ENCODE measurements around the gene VRK1.
"Not testable (repeated sequence)": the region's sequence is repeated elsewhere in the genome, so short reads cannot be mapped to it uniquely, and the experiment has no call there.

Gene VRK1

GRCh38 chr14:96796851-96797581, at the start of gene VRK1:
VRK1 (plus strand) TSS chr14:96797382; CDS start chr14:96833472, 36,090 bp downstream.
- DNase-seq (ENCODE audit: low read depth in 4 of 4, low spot score in 1 of 4) = peak; percentile 86 to 94 (median 89)

GRCh38 chr14:96747608-96748007, 49.6 kb upstream of the VRK1 start:
- DNase-seq (ENCODE audit: low read depth in 4 of 4, low spot score in 1 of 4) = no peak

- no peak for DNase-seq (ENCODE audit: low read depth in 4 of 4, low spot score in 1 of 4)
These were observed 48.8 kb upstream of the VRK1 start for GRCh38 chr14:96748362-96748761.

- DNase-seq (ENCODE audit: low read depth in 4 of 4, low spot score in 1 of 4) = no peak
These were observed 45.7 kb upstream of the VRK1 start for GRCh38 chr14:96751505-96751904.

- DNase-seq (ENCODE audit: low read depth in 4 of 4, low spot score in 1 of 4) = no peak
These were observed 45.1 kb upstream of the VRK1 start for GRCh38 chr14:96752125-96752524.

GRCh38 chr14:96752594-96752993, 44.6 kb upstream of the VRK1 start:
- no peak for DNase-seq (ENCODE audit: low read depth in 4 of 4, low spot score in 1 of 4)

GRCh38 chr14:96754162-96754844, 42.9 kb upstream of the VRK1 start:
- no peak for DNase-seq (ENCODE audit: low read depth in 4 of 4, low spot score in 1 of 4)

- no peak for DNase-seq (ENCODE audit: low read depth in 4 of 4, low spot score in 1 of 4)
These were observed 42.4 kb upstream of the VRK1 start for GRCh38 chr14:96754845-96755184.

- no peak for DNase-seq (ENCODE audit: low read depth in 4 of 4, low spot score in 1 of 4)
These were observed 40.4 kb upstream of the VRK1 start for GRCh38 chr14:96756745-96757144.

- no peak for DNase-seq (ENCODE audit: low read depth in 4 of 4, low spot score in 1 of 4)
These were observed 39.7 kb upstream of the VRK1 start for GRCh38 chr14:96757456-96757855.

GRCh38 chr14:96761066-96761465, 36.1 kb upstream of the VRK1 start:
- no peak for DNase-seq (ENCODE audit: low read depth in 4 of 4, low spot score in 1 of 4)

- no peak for DNase-seq (ENCODE audit: low read depth in 4 of 4, low spot score in 1 of 4)
These were observed 34.5 kb upstream of the VRK1 start for GRCh38 chr14:96762650-96763049.

- no peak for DNase-seq (ENCODE audit: low read depth in 4 of 4, low spot score in 1 of 4)
These were observed 33.2 kb upstream of the VRK1 start for GRCh38 chr14:96764012-96764411.

- DNase-seq (ENCODE audit: low read depth in 4 of 4, low spot score in 1 of 4) = not testable (repeated sequence)
These were observed 32.0 kb upstream of the VRK1 start for GRCh38 chr14:96765205-96765604.

- no peak for DNase-seq (ENCODE audit: low read depth in 4 of 4, low spot score in 1 of 4)
These were observed 24.3 kb upstream of the VRK1 start for GRCh38 chr14:96772929-96773328.

- DNase-seq (ENCODE audit: low read depth in 4 of 4, low spot score in 1 of 4) = no peak
These were observed 20.4 kb upstream of the VRK1 start for GRCh38 chr14:96776791-96777190.

- no peak for DNase-seq (ENCODE audit: low read depth in 4 of 4, low spot score in 1 of 4)
These were observed 16.7 kb upstream of the VRK1 start for GRCh38 chr14:96780500-96780899.

- DNase-seq (ENCODE audit: low read depth in 4 of 4, low spot score in 1 of 4) = no peak
These were observed 15.8 kb upstream of the VRK1 start for GRCh38 chr14:96781371-96781770.

GRCh38 chr14:96782436-96782835, 14.7 kb upstream of the VRK1 start:
- no peak for DNase-seq (ENCODE audit: low read depth in 4 of 4, low spot score in 1 of 4)

GRCh38 chr14:96783043-96783914, 13.9 kb upstream of the VRK1 start:
- no peak for DNase-seq (ENCODE audit: low read depth in 4 of 4, low spot score in 1 of 4)

GRCh38 chr14:96783915-96784224, 13.3 kb upstream of the VRK1 start:
- no peak for DNase-seq (ENCODE audit: low read depth in 4 of 4, low spot score in 1 of 4)

- DNase-seq (ENCODE audit: low read depth in 4 of 4, low spot score in 1 of 4) = no peak
These were observed 7.0 kb upstream of the VRK1 start for GRCh38 chr14:96790186-96790585.

All from stimulated activated CD4-positive, alpha-beta T cell treated with anti-CD3 and anti-CD28 coated beads, Interleukin-1b, Interleukin-23, amount 100 ng/mL, for 24 hours (primary cell).